Breast epithelium (tissue), 3 donors: ENCODE results near the gene FAM187B.

Source experiments
- CTCF ChIP-seq, 3 donors: fragments of 450-650 bp; IDR thresholded peaks; one replicate each; pipeline ENCODE4 v1.5.1; 2016 to 2017; ENCODE audit warnings: antibody characterized with exemption in 3 of 3, mild to moderate bottlenecking in 3 of 3, moderate library complexity in 3 of 3
- POLR2AphosphoS5 ChIP-seq, 3 donors: sonication (generic); formaldehyde crosslinking; IDR thresholded peaks; one replicate each; pipeline ENCODE4 v1.6.1; 2017; ENCODE audit warnings: antibody characterized with exemption in 3 of 3

GRCh38 chr19:35216833-35217648 lies 11.5 kb downstream of the FAM187B start:
- TF ChIP-seq CTCF (IDR thresholded peaks at IDR 0.05): peak in 1 of 3 donors; percentile 11
- TF ChIP-seq POLR2AphosphoS5 (IDR thresholded peaks at IDR 0.05): no peak
